PC-3 (cell line): ENCODE results near the gene WDR62.

Experiments used
- EZH2 ChIP-seq: fragments of 300-600 bp; sonication (generic); IDR thresholded peaks from one replicate; pipeline ENCODE4 v1.6.1; 2017; ENCODE audit warnings: antibody characterized with exemption, mild to moderate bottlenecking, low read length; ENCODE audit not compliant: unreplicated experiment
- TF ChIP-seq, protein P1 (sequence below): fragments of 300-600 bp; sonication (generic); conservative IDR thresholded peaks from 2 replicates; pipeline ENCODE4 v1.5.1; 2017; ENCODE audit warnings: antibody characterized with exemption, low read depth, mild to moderate bottlenecking, low read length

DNA sequence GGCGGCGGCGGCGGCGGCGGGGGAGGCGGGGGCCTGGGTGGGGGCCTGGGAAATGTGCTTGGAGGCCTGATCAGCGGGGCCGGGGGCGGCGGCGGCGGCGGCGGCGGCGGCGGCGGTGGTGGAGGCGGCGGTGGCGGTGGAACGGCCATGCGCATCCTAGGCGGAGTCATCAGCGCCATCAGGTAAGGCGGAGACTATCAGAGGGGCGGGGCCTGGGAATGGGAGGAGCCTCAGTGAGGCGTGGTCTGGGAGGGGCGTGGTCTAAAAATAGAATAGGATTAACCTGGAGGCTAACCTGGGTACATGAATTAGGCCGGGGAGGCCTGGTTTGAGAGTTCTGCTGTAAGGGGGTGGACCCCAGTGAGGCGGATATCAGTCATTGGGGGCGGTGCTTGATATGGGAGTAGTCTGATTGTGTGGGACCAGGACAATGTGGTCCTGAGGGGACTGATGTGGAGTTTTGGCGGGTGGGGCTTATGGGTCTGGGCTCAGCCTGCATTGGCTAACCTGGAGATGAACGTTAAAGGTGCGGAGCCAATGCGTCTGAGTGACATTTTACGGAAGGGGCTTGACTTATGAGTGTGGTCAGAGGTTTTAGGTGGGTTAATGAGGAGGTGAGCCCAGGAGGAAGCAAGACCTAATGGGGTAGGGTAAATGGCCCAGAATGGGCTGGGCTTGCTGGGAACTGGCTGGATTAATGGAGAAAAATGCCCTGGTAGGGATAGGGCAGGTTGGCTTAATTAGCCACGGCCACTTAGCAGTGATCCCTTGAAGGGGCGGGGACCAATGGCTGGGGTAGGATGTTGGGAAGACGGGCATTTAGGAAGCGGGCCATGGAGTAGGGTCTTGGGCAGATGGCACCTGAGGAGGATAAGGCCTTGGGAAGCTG lies 86.6 kb downstream of the WDR62 start:
- no peak for TF ChIP-seq EZH2
- TF ChIP-seq, protein P1, sequence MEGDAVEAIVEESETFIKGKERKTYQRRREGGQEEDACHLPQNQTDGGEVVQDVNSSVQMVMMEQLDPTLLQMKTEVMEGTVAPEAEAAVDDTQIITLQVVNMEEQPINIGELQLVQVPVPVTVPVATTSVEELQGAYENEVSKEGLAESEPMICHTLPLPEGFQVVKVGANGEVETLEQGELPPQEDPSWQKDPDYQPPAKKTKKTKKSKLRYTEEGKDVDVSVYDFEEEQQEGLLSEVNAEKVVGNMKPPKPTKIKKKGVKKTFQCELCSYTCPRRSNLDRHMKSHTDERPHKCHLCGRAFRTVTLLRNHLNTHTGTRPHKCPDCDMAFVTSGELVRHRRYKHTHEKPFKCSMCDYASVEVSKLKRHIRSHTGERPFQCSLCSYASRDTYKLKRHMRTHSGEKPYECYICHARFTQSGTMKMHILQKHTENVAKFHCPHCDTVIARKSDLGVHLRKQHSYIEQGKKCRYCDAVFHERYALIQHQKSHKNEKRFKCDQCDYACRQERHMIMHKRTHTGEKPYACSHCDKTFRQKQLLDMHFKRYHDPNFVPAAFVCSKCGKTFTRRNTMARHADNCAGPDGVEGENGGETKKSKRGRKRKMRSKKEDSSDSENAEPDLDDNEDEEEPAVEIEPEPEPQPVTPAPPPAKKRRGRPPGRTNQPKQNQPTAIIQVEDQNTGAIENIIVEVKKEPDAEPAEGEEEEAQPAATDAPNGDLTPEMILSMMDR = no peak
